NCI-H128 (cell line): Measurements from ENCODE around the gene TAX1BP3.

ENCODE experiments used
- DNase-seq: peaks from one replicate; lab custom pipeline; 2025; ENCODE audit not compliant: unreplicated experiment; lab: John Stamatoyannopoulos, UW

TAX1BP3 gene

DNA sequence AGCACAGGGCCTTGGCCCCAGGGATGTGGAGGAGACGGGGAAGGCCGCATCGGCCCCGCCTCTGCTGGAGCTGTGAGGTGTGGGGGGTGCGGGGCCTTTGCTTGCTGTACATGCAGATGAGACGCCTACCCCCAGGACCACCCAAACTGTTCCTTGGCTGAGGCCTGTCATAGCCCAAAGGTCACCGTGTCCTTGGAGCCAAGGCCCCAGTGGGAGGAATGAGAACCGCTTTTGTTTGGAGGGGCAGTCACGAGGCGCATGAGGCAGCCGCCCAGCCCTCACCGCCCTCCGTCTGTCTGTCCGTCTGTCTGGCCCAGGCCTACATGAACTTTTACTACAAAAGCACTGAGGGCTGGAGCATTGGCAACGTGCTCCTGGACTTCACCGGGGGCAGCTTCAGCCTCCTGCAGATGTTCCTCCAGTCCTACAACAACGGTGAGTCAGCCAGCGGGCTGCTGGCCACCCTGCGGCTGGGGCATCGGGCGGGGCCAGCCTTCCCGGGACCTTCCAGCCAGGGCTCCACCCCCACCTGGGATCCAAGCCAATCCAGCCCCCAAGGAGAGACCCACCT lies 8.8 kb downstream of the TAX1BP3 start:
- DNase-seq: no peak

DNA sequence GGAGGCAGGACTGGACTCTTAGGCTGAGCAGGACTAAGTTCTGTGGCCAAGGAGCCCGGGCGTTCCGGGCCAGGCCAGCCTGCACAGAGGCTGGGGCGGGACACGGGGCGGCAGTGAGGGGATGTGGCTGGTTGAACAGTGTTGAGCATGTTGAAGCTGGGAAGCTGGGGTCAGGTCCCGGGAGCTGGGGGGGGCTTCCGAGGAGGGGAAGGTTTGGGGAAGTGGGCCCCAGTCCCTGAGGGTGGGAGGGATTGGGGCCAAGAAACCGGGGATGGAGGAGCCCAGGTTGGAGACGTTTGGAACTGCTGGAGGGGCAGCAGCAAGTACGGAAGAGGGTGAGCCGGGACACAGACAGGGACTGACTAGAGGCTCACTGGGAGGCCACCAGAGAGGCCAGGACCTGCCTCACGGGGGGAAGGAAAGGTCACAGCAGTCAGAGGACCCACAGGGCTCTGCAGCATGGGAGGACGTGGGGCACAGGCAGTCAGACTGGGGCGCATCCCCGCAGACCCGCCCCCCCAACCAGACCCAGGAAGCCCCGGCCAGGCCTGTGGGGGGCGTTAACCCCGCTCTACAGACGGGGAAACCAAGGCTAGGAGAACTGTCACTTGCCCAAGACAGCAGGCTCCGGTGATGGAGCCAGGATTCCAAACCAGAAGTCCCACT lies 9.5 kb downstream of the TAX1BP3 start:
- no peak for DNase-seq

DNA sequence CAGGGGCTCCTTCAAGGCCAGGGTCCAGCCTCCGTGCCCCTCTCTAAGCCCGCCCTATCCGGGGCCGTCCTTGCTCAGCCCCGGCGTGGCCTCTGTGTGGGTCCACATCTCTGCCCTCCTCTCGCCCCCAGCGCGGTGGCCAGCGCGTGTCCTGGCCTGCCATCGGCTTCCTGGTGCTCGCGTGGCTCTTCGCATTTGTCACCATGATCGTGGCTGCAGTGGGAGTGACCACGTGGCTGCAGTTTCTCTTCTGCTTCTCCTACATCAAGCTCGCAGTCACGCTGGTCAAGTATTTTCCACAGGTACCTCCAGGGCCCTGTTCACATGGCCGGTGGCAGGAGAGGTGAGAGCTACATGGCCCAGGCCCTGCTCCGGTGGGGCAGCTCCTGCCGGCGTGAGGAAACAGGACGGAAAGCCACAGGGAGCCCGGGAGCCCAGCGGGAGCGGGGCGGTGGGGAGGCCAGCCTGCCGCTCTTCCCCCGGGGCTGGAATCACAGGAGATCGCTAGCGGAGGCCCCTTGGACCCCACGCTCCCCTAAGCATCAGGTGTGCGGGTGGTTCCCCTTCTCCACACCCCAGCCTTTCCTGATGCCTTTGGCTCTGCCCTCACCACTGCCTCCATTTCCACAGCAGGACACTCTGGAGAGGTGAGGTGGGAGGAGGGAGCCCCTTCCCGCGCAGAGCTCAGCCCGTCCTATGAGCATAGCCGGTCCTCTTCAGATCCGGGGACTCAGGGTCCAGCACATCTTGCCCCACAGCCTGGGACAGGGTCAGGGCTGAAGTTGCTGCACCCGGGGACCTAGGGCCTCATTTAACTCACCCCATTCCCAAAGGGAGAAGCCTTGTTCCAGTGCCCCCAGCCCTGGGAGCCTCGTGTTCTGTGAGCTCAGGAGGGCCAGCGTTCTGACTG lies 10.2 kb downstream of the TAX1BP3 start:
- DNase-seq: no peak

DNA sequence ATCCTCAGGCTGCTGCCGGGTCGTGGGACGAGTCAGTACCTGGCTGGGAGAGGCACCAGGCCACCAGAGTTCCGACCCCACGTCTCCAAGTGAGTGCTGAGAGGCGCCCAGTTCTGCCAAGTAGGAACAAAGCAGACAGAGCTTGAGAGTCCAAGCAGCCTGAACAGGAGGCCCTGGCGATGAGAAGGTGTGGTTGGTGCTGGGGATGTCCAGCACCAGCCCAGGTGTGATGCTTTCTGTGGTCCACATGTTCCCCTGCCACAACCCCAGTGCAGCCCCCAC lies 10.8 kb downstream of the TAX1BP3 start:
- no peak for DNase-seq

DNA sequence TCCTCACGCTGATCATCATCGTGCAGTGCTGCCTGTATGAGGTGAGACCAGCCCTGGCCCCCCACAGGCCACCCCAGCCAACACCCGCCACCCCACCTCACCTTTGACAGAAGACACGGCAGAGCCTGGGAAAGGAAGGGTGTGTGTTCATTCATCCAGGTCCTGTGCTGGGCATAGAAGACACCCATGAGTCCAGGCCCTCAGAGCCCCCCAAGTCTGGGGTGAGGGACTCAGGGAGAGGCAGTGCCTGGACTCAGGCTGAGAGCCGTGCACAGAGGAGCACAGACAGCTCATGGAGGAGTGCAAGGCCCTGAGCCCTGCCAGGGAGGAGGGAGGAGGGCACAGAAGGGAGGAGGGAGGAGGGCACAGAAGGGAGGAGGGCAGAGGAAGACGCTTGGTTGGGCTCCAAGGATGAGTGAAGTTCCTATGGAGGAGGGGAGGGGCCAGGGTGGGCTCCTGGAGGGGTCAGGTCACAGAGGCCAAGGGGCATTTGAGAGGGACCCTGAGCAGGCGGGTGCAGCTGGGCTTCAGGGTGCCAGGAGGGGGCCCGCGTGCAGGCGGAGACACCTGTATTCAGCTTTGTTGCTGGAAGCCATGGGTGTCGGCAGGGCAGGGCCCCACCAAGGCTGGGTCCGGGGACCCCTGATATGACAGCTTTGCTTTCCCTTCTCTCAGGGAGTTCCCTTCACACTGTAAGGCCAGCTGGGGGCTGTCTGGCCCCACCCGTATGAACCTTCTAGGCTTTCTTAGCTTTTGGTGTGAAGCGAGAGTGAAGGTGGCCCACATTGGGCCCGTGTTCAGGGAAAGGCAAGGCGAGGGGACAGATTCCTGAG lies 11.4 kb downstream of the TAX1BP3 start:
- DNase-seq: no peak

DNA sequence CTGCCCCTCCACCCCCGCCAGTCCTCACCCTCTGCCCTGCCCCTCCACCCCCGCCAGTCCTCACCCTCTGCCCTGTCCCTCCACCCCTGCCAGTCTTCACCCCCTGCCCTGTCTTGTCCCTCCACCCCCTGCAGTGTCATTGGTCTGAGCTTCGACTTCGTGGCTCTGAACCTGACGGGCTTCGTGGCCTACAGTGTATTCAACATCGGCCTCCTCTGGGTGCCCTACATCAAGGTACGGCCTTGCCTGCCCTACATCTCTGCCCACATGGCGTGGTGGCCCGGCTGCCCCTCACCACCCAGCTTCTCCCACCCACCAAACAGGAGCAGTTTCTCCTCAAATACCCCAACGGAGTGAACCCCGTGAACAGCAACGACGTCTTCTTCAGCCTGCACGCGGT lies 12.0 kb downstream of the TAX1BP3 start:
- DNase-seq: no peak

DNA sequence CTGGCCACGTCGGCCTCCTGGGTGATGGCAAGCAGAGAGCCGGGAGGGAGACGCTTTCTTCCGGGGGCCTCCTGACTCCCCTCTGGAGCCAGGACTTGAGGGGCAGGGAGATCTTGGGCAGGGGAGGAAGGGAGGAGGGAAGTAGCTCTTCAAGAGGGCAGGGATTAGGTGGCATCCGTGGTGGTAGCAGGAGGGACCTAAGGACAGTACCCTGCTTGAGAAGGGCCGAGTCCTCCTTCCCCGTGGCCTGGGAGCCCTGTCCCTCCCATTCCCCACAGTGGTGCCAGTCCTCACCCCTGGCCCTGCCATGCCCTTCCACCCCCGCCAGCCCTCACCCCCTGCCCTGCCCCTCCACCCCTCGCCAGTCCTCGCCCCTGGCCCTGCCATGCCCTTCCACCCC lies 12.6 kb downstream of the TAX1BP3 start:
- no peak for DNase-seq

DNA sequence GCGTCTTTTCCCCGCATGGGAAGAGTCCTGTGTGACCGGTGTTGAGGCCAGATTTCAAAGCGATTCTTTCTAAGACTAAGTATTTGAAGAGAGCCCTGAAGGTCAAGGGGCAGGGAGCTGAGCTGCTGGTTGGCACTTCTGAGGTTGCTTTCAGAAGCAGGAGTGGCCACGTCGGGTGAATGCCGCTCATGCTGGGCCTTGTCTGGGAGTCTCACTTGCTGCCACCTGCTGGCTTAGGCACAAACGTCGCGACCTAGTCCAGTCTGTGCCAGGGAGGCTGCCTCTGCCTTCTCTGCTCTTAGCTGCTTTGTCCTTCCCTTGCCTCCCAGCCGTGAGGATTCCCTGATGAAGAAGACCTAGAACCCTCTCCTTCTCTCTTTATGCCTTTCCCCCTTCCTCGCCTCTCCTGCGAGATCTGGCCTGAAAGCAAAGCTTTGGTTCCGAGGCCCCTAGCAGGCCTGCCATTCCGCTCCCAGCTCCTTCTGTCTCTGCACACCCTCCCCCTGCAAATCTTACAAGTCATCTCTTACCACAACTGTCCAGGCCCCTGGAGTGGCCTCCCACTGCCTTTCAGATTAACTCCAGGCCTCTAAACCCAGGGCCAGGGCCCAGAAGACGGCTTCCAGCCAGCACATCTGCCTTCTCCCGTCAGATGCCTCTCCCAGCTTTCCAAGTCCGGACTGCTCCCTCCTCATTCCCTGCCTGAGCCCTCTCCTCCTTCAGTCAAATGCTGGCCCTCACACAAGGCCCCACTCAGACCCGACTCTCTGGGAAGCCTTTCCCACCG lies 20.4 kb downstream of the TAX1BP3 start:
- no peak for DNase-seq

DNA sequence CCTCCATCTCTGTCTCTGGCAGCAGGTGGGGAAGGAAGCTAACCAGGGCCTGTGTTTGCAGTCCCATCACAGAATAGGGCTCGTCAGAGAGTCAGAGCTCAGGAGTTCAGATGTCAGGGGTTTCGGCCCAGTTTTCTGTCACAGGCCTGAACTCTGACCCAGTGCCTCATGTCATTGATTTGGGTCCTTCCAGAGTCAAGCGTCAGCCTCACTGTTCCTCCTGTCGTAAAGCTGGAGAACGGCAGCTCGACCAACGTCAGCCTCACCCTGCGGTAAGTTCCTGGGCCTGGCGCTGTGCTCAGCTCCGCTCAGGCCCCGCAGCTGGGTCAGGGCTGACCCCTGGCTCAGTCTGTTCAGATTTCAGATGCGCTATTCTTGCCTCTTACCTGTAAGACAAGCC lies 21.1 kb downstream of the TAX1BP3 start:
- no peak for DNase-seq

DNA sequence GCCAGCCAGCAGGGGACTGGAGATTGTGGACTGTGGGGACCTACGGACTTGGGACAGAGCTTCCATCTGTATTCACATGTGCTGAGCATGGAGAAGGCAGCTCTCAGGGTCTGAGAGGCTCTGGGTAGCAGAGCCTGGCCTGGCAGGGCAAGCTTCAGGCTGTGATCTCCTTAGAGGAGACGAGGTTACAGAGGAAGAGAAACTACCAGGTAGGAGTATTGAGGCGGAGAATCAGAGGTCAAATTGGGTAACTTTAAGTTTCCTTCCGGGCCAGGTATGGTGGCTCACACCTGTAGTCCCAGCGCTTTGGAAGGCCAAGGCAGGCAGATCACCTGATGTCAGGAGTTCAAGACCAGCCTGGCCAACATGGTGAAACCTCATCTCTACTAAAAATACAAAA lies 23.1 kb downstream of the TAX1BP3 start:
- DNase-seq: no peak

DNA sequence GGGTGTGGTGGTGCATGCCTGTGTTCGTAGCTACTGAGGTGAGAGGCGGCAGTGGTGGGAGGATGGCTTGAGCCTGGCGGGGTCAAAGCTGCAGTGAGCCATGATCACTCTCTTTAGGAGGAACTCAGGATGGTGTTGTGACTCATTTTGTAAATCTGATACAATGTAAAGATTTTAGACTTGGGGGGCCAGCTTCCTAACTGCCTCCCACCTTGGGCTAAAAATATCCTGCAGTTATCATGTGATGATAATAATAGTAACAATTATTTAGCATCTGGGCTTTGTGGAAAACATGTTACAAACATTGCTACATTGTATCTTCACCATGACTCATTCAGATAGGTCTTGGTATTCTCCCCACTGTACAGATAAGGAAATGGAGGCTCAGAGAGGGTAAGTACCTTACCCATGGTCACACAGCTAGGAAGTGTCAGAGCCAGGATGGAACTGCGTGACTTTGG lies 24.5 kb downstream of the TAX1BP3 start:
- no peak for DNase-seq

DNA sequence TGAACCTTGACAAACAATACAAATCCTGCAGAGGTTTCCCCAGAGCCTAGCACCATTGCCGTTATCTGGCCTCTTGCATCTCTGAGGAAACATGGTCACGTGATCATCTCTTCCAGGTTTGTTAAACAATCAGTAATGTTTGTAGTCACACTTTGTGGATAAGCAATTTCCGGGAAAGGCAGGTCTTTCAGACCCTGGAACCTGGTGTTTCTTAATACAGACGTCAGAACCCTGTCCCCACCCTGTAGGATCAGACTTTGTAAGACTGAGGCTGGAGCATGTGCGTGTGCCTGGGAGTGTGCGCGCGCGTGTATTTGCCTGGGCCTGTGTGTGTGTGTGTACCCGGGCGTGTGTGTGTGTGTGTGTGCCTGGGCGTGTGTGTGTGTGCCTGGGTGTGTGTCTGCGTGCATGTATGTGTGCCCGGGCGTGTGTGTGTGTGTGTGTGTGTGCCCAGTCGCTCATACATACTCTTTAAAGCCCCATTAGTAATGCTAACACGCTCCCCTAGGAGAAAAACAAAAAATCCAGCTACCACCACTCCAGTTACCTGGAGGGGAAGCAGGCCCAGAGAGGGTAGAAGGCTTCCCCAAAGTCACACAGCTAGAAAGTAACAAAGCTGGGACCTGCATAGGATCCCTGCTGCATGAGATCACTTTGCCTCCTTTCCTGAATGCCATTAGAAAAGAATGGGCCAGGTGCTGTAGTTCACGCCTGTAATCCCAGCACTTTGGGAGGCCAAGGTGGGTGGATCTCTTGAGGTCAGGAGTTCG lies 26.5 kb downstream of the TAX1BP3 start:
- no peak for DNase-seq

DNA sequence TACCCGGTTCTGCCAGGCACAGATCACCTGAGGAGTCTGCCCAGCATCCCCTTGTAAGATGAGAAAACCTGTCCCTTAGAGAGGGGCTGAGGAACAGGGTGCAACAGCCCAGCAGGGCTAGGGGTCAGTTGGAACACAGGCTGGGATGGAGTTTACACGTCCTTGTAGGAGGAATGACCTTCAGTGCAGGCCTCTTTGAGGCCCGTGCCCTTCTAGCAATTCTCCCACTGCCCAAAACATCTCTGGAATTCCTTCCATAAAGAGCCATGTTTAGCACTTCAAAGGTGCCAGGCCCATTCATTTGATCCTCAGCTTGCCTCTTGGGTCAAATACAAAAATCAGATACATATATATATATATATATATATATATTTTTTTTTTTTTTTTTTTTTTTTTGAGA lies 27.4 kb downstream of the TAX1BP3 start:
- DNase-seq: no peak

DNA sequence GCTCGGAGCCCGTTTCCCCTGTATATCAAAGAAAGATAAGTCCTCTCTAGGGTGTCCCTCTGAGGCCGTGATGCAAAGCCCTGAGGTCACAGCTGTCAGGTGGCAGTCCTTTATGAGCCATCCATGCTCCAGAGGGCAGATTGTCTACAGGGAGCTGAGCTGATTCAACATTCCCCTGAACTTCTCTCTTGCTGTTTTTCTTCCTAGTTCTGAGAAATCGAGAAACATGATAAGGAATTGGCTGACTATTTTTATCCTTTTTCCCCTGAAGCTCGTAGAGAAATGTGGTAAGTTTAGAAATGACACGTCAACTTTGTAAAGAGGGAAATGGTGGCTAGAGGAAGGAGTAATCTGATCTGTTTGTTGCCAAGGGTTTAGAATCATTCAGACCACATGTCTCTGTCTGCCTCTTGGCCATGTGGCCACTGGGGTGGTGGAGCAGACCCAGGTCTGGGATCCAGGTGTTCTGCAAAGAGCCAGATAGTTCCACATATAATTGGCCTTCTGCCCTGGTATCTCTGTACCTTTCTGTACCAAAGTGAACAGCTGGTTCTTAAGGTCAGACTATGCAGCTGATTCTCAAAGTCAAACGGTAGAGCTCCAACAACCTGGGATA lies 28.3 kb downstream of the TAX1BP3 start:
- no peak for DNase-seq

DNA sequence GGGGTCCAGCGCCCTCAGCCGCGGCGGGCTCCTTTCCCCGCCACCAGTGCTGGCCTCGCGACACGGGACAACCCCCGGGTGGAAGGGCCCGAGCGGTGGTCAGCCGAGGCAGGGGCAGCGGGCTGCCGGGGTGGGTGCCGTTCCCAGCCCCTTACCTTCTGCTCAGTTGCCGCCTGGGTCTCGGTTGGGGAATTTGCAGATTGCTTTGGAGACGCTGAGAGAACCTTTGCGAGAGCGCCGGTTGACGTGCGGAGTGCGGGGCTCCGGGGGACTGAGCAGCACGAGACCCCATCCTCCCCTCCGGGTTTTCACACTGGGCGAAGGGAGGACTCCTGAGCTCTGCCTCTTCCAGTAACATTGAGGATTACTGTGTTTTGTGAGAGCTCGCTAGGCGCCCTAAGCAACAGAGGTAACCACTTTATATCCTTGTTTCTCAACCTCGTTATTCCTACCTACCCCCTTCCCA lies 31.4 kb downstream of the TAX1BP3 start:
- DNase-seq: no peak

DNA sequence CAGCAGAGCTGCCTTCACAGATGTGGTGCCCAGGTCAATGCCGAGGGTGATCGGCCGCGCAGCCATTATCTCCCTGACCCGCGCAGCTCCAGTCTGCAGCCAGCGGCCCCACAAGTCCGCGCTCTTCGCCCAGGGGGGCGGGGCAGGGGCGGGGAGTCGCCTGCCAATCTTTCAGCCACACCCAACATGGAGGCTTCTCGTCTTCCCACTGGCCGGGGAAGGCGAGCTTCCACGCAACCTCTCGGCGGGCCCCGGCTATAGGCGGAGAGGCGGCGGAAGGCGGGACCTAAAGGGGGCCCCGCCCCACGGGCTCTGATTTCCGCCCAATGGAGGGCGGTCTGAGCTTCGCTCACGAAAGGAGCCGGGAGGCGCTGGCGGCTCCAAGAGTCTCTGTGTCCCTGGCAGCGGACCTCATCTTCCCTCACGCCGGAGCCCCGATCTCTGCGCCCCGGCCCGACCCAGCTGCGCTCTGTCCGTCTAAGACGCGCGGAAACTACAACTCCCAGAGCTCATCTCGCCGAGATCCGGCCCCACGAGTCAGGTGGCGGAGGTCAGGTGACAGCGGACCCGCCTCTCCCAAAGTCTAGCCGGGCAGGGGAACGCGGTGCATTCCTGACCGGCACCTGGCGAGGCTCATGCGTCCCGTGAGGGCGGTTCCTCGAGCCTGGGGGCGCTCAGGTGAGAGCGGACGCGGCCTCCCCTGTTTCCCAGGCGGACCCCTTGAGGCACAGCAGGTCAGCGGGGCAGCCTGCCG lies 32.0 kb downstream of the TAX1BP3 start, which contains the start of the genes CTNS and SHPK:
TSS of gene CTNS (plus strand) at position 607 of the 754 bp plus-strand sequence. CDS start 3,447 bp downstream, outside the sequence.
TSS of gene SHPK (minus strand) at position 97 of the 754 bp plus-strand sequence. CDS start at position 66, 31 bp downstream.
- peak; percentile 78 for DNase-seq

DNA sequence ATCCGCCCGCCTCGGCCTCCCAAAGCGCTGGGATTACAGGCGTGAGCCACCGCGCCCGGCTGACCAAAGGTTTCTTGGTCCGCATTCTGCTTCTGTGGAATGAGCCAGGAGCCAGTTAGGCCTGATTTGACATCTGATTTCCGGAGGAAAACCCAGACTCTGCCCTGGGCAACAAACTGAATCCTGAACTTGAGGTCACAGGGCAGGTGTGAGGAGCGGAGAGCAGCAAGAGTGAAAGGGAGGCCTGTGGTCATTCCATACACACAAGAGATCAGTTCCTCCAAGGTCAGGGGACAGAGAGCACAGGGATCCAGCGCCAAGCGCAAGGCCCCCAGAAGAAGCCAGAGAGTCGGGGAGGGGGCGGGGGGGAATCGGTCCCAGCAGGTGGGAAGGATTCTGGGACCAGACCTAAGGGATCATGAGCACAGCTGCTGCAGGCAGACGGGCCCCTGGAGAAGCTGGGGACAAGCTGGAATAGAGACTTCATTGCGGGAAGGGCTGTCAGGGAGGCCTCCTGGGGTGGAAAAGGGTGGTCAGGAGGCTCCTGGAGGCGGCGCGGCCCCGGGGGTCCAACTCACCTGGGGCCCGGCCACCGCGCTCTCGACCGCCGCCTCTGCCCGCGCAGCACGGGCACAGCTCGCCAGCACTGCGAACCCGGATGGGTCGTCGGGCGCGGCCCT lies 32.8 kb downstream of the TAX1BP3 start:
- no peak for DNase-seq

DNA sequence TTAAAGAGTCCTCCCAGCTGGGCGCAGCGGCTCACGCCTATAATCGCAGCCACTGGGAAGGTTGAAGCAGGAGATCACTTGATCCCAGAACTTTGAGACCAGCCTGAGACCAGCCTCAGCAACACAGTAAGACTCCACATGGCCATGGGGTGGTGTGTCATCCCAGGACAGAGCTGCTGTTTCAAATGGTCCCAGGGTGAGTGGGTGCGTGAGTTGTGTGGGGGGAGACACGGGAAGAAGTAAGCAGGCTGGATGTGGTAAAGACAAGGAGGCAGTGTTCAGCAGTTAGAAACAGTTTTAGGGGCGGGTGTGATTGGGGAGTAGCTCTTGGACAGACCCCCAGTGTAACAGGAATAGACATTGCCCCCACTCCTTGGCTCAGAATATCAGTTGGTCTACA lies 36.1 kb downstream of the TAX1BP3 start:
- DNase-seq: no peak
